MM.1S (cell line): ENCODE measurements around the gene STAT6.

ENCODE experiments used
- DNase-seq: peaks from one replicate; pipeline ENCODE4 v3.0.0-alpha.2; 2015
- H2AFZ ChIP-seq: fragments of 300-600 bp; sonication (generic); 2 replicates; pipeline ENCODE4 v1.6.0; 2016; ENCODE audit warnings: antibody characterized with exemption, low read length
- H3F3A ChIP-seq: fragments of 300-600 bp; sonication (generic); 2 replicates; pipeline ENCODE4 v1.6.1; 2016; ENCODE audit warnings: mild to moderate bottlenecking, antibody characterized with exemption, low read length, moderate library complexity, mixed read lengths; ENCODE audit not compliant: insufficient read depth
- H3K27ac ChIP-seq: fragments of 300-600 bp; sonication (generic); 2 replicates; pipeline ENCODE4 v1.5.1; 2016; ENCODE audit warnings: mild to moderate bottlenecking, low read length
- H3K27me3 ChIP-seq: fragments of 300-600 bp; sonication (generic); replicated peaks from 2 replicates; pipeline ENCODE4 v1.6.0; 2016; ENCODE audit warnings: low read length; ENCODE audit not compliant: insufficient read depth
- H3K36me3 ChIP-seq: fragments of 300-600 bp; sonication (generic); replicated peaks from 2 replicates; pipeline ENCODE4 v1.6.1; 2016; ENCODE audit warnings: mild to moderate bottlenecking, low read length, mixed read lengths; ENCODE audit not compliant: insufficient read depth
- H3K4me1 ChIP-seq: fragments of 300-600 bp; sonication (generic); 2 replicates; pipeline ENCODE4 v1.6.1; 2016; ENCODE audit warnings: low read length, mixed read lengths
- H3K4me2 ChIP-seq: fragments of 300-600 bp; sonication (generic); 2 replicates; pipeline ENCODE4 v1.6.0; 2016; ENCODE audit warnings: low read depth, low read length
- H3K4me3 ChIP-seq: fragments of 300-600 bp; sonication (generic); 2 replicates; pipeline ENCODE4 v1.5.1; 2016; ENCODE audit warnings: low read length, mixed read lengths
- H3K79me2 ChIP-seq: fragments of 300-600 bp; sonication (generic); 2 replicates; pipeline ENCODE4 v1.6.1; 2016; ENCODE audit warnings: mixed run types, low read length, mixed read lengths
- H3K9ac ChIP-seq: fragments of 300-600 bp; sonication (generic); 2 replicates; pipeline ENCODE4 v1.6.1; 2016; ENCODE audit warnings: low read length, mixed read lengths
- H3K9me2 ChIP-seq: fragments of 300-600 bp; sonication (generic); replicated peaks from 2 replicates; pipeline ENCODE4 v1.6.1; 2016; ENCODE audit warnings: mild to moderate bottlenecking, low read length, mixed read lengths; ENCODE audit not compliant: insufficient read depth
- H3K9me3 ChIP-seq: fragments of 300-600 bp; sonication (generic); replicated peaks from 2 replicates; pipeline ENCODE4 v1.6.1; 2016; ENCODE audit warnings: mild to moderate bottlenecking, low read length, mixed read lengths; ENCODE audit not compliant: insufficient read depth
- H4K20me1 ChIP-seq: fragments of 300-600 bp; sonication (generic); 2 replicates; pipeline ENCODE4 v1.6.1; 2016; ENCODE audit warnings: mild to moderate bottlenecking, low read length, moderate library complexity, mixed read lengths; ENCODE audit not compliant: insufficient read depth
- CTCF ChIP-seq: fragments of 300-600 bp; sonication (generic); IDR thresholded peaks from 2 replicates; pipeline ENCODE4 v1.5.1; 2016; ENCODE audit warnings: antibody characterized with exemption, low read length, mixed read lengths
- EZH2 ChIP-seq: fragments of 300-600 bp; sonication (generic); optimal IDR thresholded peaks from 2 replicates; pipeline ENCODE3; 2017; ENCODE audit warnings: low read depth, mild to moderate bottlenecking, antibody characterized with exemption, low read length, mixed read lengths
- EZH2phosphoT487 ChIP-seq: fragments of 300-600 bp; sonication (generic); IDR thresholded peaks from 2 replicates; pipeline ENCODE4 v1.6.1; 2018; ENCODE audit warnings: antibody characterized with exemption, low read length

The STAT6 gene

DNA sequence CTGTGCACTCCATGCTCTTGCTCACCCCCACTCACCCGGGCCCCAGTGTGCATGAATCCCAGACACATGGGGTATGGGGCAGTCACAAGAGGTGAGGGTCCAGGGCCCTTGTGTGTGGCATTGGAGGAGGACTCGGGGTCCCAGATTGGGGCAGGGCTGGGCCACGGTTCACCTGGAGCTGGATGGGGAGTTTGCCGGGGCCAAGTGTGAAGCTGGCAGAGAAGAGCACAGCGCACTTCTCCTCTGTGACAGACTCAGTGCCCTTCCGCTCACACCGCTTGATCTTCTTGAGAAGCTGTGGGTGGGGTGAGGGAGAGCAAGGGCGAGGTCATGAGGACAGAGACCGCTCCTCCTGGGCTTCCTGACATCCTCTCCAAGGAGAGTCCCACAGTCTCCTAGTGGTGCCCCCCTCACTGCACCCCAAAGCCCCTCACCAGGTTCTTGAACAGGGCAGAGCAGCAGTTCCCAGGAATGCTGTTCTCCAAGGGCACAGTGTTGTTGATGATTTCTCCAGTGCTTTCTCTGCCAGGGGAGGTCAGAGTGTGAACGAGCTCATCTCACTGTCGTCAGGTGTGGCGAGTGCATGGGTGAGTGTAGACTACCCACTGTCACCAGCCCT lies 6.8 kb downstream of the STAT6 start:
- TF ChIP-seq EZH2phosphoT487 (no peak), CTCF (no peak), EZH2 (no peak)
- Histone ChIP-seq H3K79me2 (0 out of 2 replicates have a peak, but pooled peaks cover 1% of the 10 kb centered on the region), H3K27me3 (no peaks in the 10 kb centered on the region), H3K9me3 (no peaks in the 10 kb centered on the region), H3K4me3 (no peak overlapping the region), H4K20me1 (no peaks in the 10 kb centered on the region), H3K27ac (no peak overlapping the region), H3K36me3 (no peaks in the 10 kb centered on the region), H3K4me2 (no peak overlapping the region), H3K4me1 (no peaks in the 10 kb centered on the region), H3K9ac (no peak overlapping the region), H3K9me2 (no peaks in the 10 kb centered on the region), H3F3A (no peaks in the 10 kb centered on the region), H2AFZ (no peak overlapping the region)
- no peak for DNase-seq

DNA sequence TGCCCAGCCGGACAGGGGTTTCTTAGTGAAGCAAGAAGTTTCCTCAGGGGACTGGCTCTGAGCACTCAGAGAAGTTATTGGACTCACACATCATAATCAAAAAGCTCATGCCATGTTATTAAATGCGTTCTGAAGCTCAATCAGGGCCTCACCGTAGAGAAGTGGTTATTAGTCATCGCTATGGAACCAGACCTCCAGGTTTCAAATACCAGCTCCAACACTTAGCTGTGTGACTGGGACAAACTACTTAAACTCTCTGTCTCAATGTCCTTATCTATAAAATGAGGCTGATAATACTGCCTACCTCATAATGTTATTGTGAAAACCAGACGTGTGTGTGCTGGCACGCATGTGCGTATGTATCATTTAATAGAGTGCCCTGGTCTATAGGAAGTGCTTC lies 7.3 kb downstream of the STAT6 start:
- no peaks in the 10 kb centered on the region for H3K36me3 ChIP-seq
- H2AFZ ChIP-seq, result no peak overlapping the region
- H4K20me1 ChIP-seq, result no peaks in the 10 kb centered on the region
- TF ChIP-seq CTCF, result no peak
- TF ChIP-seq EZH2, result no peak
- TF ChIP-seq EZH2phosphoT487, result no peak
- no peaks in the 10 kb centered on the region for H3K9me3 ChIP-seq
- H3K4me3 ChIP-seq, result no peak overlapping the region
- H3K4me2 ChIP-seq, result no peak overlapping the region
- DNase-seq, result no peak
- no peaks in the 10 kb centered on the region for H3K79me2 ChIP-seq
- H3K27ac ChIP-seq, result no peak overlapping the region
- H3K27me3 ChIP-seq, result no peaks in the 10 kb centered on the region
- no peaks in the 10 kb centered on the region for H3K4me1 ChIP-seq
- no peaks in the 10 kb centered on the region for H3F3A ChIP-seq
- H3K9me2 ChIP-seq, result no peaks in the 10 kb centered on the region
- H3K9ac ChIP-seq, result no peak overlapping the region

GRCh38 chr12:57101892-57102695 lies 9.1 kb downstream of the STAT6 start:
- H3F3A ChIP-seq, result no peaks in the 10 kb centered on the region
- DNase-seq, result no peak
- H3K9me2 ChIP-seq, result no peaks in the 10 kb centered on the region
- H3K9ac ChIP-seq, result no peak overlapping the region
- no peaks in the 10 kb centered on the region for H3K27me3 ChIP-seq
- no peaks in the 10 kb centered on the region for H3K9me3 ChIP-seq
- no peak overlapping the region for H3K27ac ChIP-seq
- H2AFZ ChIP-seq, result no peak overlapping the region
- H3K4me1 ChIP-seq, result no peaks in the 10 kb centered on the region
- H3K79me2 ChIP-seq, result no peaks in the 10 kb centered on the region
- H3K4me3 ChIP-seq, result no peak overlapping the region
- no peaks in the 10 kb centered on the region for H4K20me1 ChIP-seq
- no peaks in the 10 kb centered on the region for H3K36me3 ChIP-seq
- no peak for TF ChIP-seq CTCF
- no peak for TF ChIP-seq EZH2
- no peak for TF ChIP-seq EZH2phosphoT487
- no peak overlapping the region for H3K4me2 ChIP-seq
